HCT116 (cell line): ENCODE data around the gene GRID2.

Source experiments
- EGR1 ChIP-seq: IDR thresholded peaks from 2 replicates; pipeline ENCODE4 v1.6.1; 2012; ENCODE audit warnings: low read depth
- EZH2 ChIP-seq: fragments of 200-600 bp; sonication (generic); IDR thresholded peaks from 2 replicates; pipeline ENCODE4 v1.6.1; 2017; ENCODE audit warnings: antibody characterized with exemption, mixed run types
- EZH2phosphoT487 ChIP-seq: fragments of 200-600 bp; IDR thresholded peaks from 2 replicates; pipeline ENCODE4 v1.6.1; 2018; ENCODE audit warnings: antibody characterized with exemption, borderline replicate concordance
- POLR2A ChIP-seq: IDR thresholded peaks from 2 replicates; pipeline ENCODE4 v1.7.0; 2011; ENCODE audit warnings: borderline replicate concordance; ENCODE audit not compliant: insufficient read depth, insufficient read length; ENCODE audit errors: extremely low read depth
- POLR2AphosphoS5 ChIP-seq: IDR thresholded peaks from 2 replicates; pipeline ENCODE4 v1.6.1; 2011; ENCODE audit warnings: mild to moderate bottlenecking, low read depth, low read length, moderate library complexity
- SIN3A ChIP-seq: IDR thresholded peaks from 2 replicates; pipeline ENCODE4 v1.6.1; 2012; ENCODE audit warnings: low read depth
- TCF7L2 ChIP-seq: IDR thresholded peaks from 2 replicates; pipeline ENCODE4 v1.7.0; 2011; ENCODE audit warnings: borderline replicate concordance, inconsistent platforms; ENCODE audit not compliant: insufficient read depth, insufficient read length; ENCODE audit errors: extremely low read depth
- YY1 ChIP-seq: IDR thresholded peaks from 2 replicates; pipeline ENCODE4 v1.6.1; 2011; ENCODE audit warnings: low read length, low read depth, moderate library complexity, mild to moderate bottlenecking; ENCODE audit not compliant: insufficient replicate concordance; ENCODE audit errors: extremely low read depth
- ZNF274 ChIP-seq: fragments of 200-500 bp; sonication (Bioruptor generic); IDR thresholded peaks from 2 replicates; pipeline ENCODE4 v1.6.1; 2014; ENCODE audit warnings: mild to moderate bottlenecking, low read depth, low read length, inconsistent platforms
- TF ChIP-seq, protein P1 (sequence below), 3 experiments: fragments of 200-600 bp in 1 of 3; sonication (generic) in 1 of 3; IDR thresholded peaks in 2 of 3; conservative IDR thresholded peaks in 1 of 3; 2 replicates each; pipeline ENCODE4 v1.5.1; 2012 to 2017; ENCODE audit warnings: low read depth in 2 of 3, low read length in 2 of 3, antibody characterized with exemption in 1 of 3, borderline replicate concordance in 1 of 3, control low read depth in 1 of 3, mild to moderate bottlenecking in 1 of 3, mixed read lengths in 1 of 3, mixed run types in 1 of 3, moderate library complexity in 1 of 3; ENCODE audit not compliant: insufficient read depth in 1 of 3

DNA sequence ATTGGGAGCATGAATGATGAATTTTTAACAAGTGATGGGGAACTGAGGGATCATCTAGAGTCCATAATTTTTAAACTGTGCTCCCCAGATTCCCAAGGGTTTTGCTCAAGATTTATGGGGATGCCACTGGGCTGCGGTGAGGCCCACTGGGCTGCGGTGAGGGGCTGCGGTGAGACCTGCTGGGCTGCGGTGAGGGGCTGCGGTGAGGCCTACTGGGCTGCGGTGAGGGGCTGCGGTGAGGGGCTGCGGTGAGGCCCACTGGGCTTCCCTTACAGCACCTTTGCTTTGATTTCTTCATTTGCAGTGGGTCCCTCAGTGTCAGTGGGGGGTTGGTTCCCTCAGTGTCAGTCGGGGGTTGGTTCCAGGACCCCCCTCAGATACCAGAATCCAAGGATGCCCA, 1477.4 kb downstream of the GRID2 start:
- TF ChIP-seq, protein P1, sequence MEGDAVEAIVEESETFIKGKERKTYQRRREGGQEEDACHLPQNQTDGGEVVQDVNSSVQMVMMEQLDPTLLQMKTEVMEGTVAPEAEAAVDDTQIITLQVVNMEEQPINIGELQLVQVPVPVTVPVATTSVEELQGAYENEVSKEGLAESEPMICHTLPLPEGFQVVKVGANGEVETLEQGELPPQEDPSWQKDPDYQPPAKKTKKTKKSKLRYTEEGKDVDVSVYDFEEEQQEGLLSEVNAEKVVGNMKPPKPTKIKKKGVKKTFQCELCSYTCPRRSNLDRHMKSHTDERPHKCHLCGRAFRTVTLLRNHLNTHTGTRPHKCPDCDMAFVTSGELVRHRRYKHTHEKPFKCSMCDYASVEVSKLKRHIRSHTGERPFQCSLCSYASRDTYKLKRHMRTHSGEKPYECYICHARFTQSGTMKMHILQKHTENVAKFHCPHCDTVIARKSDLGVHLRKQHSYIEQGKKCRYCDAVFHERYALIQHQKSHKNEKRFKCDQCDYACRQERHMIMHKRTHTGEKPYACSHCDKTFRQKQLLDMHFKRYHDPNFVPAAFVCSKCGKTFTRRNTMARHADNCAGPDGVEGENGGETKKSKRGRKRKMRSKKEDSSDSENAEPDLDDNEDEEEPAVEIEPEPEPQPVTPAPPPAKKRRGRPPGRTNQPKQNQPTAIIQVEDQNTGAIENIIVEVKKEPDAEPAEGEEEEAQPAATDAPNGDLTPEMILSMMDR (IDR thresholded peaks at IDR 0.05 in 2 of 3, conservative IDR thresholded peaks at IDR 0.05 in 1 of 3; ENCODE audit: borderline replicate concordance in 1 of 3, insufficient read depth in 1 of 3, low read depth in 2 of 3, low read length in 2 of 3) = no peak
- no peak for TF ChIP-seq ZNF274
- no peak for TF ChIP-seq YY1
- TF ChIP-seq TCF7L2 = no peak
- no peak for TF ChIP-seq POLR2AphosphoS5
- no peak for TF ChIP-seq EZH2phosphoT487
- no peak for TF ChIP-seq EGR1
- no peak for TF ChIP-seq EZH2
- TF ChIP-seq SIN3A = no peak
- TF ChIP-seq POLR2A = no peak
